Panc1 (cell line): ENCODE measurements around the gene PRLR.

Experiments used
- CTCF ChIP-seq: fragments of 450-650 bp; IDR thresholded peaks from 2 replicates; pipeline ENCODE4 v1.5.1; 2017; ENCODE audit warnings: mild to moderate bottlenecking
- POLR2AphosphoS5 ChIP-seq: IDR thresholded peaks from 2 replicates; pipeline ENCODE4 v1.6.1; 2012; ENCODE audit warnings: mild to moderate bottlenecking, low read depth, low read length, moderate library complexity
- REST ChIP-seq, 2 experiments: IDR thresholded peaks; 2 replicates each; pipeline ENCODE4 v1.6.1; 2011 to 2012; ENCODE audit warnings: low read depth in 2 of 2, control low read depth in 1 of 2, low read length in 1 of 2, mild to moderate bottlenecking in 1 of 2, moderate library complexity in 1 of 2; ENCODE audit not compliant: insufficient read depth in 1 of 2
- SIN3A ChIP-seq: IDR thresholded peaks from 2 replicates; pipeline ENCODE4 v1.6.1; 2012; ENCODE audit warnings: low read depth, mild to moderate bottlenecking, low read length, moderate library complexity, borderline replicate concordance; ENCODE audit not compliant: insufficient read depth
- TCF7L2 ChIP-seq: IDR thresholded peaks from 2 replicates; pipeline ENCODE4 v1.6.1; 2011; ENCODE audit warnings: mild to moderate bottlenecking, low read depth, low read length, inconsistent platforms

- TF ChIP-seq CTCF (no peak), REST (IDR thresholded peaks at IDR 0.05; ENCODE audit: insufficient read depth in 1 of 2, low read depth in 2 of 2, low read length in 1 of 2) (no peak), SIN3A (no peak), POLR2AphosphoS5 (no peak), TCF7L2 (no peak)
Measured at GRCh38 chr5:35239476-35239875, 9.2 kb upstream of the PRLR start.
